ENCODE results near the gene IL36A.

Gene IL36A

GRCh38 chr2:112997151-112997550 lies 8.1 kb upstream of the IL36A start:
- TF ChIP-seq, protein P1, sequence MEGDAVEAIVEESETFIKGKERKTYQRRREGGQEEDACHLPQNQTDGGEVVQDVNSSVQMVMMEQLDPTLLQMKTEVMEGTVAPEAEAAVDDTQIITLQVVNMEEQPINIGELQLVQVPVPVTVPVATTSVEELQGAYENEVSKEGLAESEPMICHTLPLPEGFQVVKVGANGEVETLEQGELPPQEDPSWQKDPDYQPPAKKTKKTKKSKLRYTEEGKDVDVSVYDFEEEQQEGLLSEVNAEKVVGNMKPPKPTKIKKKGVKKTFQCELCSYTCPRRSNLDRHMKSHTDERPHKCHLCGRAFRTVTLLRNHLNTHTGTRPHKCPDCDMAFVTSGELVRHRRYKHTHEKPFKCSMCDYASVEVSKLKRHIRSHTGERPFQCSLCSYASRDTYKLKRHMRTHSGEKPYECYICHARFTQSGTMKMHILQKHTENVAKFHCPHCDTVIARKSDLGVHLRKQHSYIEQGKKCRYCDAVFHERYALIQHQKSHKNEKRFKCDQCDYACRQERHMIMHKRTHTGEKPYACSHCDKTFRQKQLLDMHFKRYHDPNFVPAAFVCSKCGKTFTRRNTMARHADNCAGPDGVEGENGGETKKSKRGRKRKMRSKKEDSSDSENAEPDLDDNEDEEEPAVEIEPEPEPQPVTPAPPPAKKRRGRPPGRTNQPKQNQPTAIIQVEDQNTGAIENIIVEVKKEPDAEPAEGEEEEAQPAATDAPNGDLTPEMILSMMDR (IDR thresholded peaks at IDR 0.05; ENCODE audit: extremely low read depth, insufficient read depth, missing control alignments), result no peak
- DNase-seq (ENCODE audit: low spot score), result no peak
- in situ Hi-C loops (cut with MboI; ENCODE audit: low pct_unique_long_range_greater_than_20kb, low sequenced_read_pairs, unreplicated experiment), result no loop called here

DNA sequence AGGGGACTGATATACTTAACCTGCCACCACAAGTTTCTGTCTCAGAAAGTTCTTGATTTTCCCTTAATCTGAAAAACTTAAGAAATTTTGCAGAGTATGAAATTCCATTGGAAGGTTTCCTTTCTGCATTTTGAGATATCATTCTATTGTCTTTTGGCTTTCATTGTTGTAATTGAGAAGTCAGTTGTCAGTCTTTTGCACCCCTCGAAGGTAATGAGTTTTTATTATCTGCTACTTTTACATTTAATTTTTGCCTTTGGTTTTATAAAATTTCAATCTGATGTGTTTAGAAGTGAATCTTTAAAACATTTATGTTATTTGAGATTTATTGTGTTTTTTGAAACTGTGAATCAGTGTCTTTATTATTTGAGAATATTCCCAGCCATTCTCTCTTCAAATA lies 4.8 kb upstream of the IL36A start:
- in situ Hi-C loops (cut with MboI; ENCODE audit: low pct_unique_long_range_greater_than_20kb, low sequenced_read_pairs, unreplicated experiment), result no loop called here
- no peak for DNase-seq (ENCODE audit: low spot score)
- TF ChIP-seq, protein P1 (IDR thresholded peaks at IDR 0.05; ENCODE audit: extremely low read depth, insufficient read depth, missing control alignments), result no peak

- no peak for DNase-seq (ENCODE audit: low spot score)
- TF ChIP-seq, protein P1 (IDR thresholded peaks at IDR 0.05; ENCODE audit: extremely low read depth, insufficient read depth, missing control alignments), result no peak
- in situ Hi-C loops (cut with MboI; ENCODE audit: low pct_unique_long_range_greater_than_20kb, low sequenced_read_pairs, unreplicated experiment), result no loop called here
These were observed 2.6 kb upstream of the IL36A start for GRCh38 chr2:113002677-113003076.

- TF ChIP-seq, protein P1 (IDR thresholded peaks at IDR 0.05; ENCODE audit: extremely low read depth, insufficient read depth, missing control alignments), result no peak
- DNase-seq (ENCODE audit: low spot score), result no peak
- in situ Hi-C loops (cut with MboI; ENCODE audit: low pct_unique_long_range_greater_than_20kb, low sequenced_read_pairs, unreplicated experiment), result no loop called here
These were observed 2.0 kb downstream of the IL36A start for GRCh38 chr2:113007250-113007649.

GRCh38 chr2:113009622-113010021 lies 4.4 kb downstream of the IL36A start:
- TF ChIP-seq, protein P1 (IDR thresholded peaks at IDR 0.05; ENCODE audit: extremely low read depth, insufficient read depth, missing control alignments), result no peak
- in situ Hi-C loops (cut with MboI; ENCODE audit: low pct_unique_long_range_greater_than_20kb, low sequenced_read_pairs, unreplicated experiment), result no loop called here
- DNase-seq (ENCODE audit: low spot score), result no peak

DNA sequence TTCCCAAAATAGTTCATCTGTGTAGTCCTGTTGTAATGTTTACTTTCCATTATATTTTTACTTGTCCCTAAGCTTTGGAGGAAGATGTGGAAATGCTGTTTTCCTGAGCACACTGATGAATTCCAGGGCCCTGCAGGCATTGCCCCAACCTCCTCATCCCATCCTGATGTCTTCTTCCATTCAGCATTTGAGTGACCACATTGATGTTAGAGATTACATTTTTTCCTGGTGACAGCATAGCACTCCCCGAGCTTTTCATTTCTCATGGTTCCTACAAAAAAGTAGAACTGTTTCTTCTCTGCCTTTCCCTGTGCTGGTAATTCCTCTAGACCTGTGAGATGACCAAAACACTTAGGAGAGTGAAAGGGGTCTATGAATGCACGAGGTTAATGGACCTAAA lies 4.8 kb downstream of the IL36A start:
- DNase-seq (ENCODE audit: low spot score), result no peak
- TF ChIP-seq, protein P1 (IDR thresholded peaks at IDR 0.05; ENCODE audit: extremely low read depth, insufficient read depth, missing control alignments), result no peak
- in situ Hi-C loops (cut with MboI; ENCODE audit: low pct_unique_long_range_greater_than_20kb, low sequenced_read_pairs, unreplicated experiment), result no loop called here

DNA sequence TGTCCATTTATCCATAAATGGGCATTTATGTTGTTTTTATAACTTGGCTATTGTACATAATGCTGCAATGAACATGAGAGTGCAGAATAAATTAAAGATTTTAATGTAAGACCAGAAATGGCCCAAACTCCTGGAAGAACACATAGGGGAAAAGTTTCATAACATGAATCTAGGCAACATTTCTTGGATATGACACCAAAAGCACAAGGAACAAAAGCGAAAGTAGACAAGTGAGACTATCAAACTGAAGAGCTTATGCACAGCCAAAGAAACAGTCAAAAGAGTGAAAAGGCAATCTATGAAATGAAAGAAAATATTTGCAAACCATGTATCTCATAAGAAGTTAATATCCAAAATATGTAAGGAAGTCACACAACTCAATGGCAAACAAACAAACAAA lies 5.8 kb downstream of the IL36A start:
- no peak for DNase-seq (ENCODE audit: low spot score)
- TF ChIP-seq, protein P1 (IDR thresholded peaks at IDR 0.05; ENCODE audit: extremely low read depth, insufficient read depth, missing control alignments), result no peak
- in situ Hi-C loops (cut with MboI; ENCODE audit: low pct_unique_long_range_greater_than_20kb, low sequenced_read_pairs, unreplicated experiment), result no loop called here

Measured in GM13977 (cell line).